Measurements from ENCODE around the gene MX2.
A peak's percentile ranks its signal among the peaks of the same experiment; 100 is the strongest.
"Not testable (repeated sequence)": the region's sequence is repeated elsewhere in the genome, so short reads cannot be mapped to it uniquely, and the experiment has no call there.

Gene MX2

DNA sequence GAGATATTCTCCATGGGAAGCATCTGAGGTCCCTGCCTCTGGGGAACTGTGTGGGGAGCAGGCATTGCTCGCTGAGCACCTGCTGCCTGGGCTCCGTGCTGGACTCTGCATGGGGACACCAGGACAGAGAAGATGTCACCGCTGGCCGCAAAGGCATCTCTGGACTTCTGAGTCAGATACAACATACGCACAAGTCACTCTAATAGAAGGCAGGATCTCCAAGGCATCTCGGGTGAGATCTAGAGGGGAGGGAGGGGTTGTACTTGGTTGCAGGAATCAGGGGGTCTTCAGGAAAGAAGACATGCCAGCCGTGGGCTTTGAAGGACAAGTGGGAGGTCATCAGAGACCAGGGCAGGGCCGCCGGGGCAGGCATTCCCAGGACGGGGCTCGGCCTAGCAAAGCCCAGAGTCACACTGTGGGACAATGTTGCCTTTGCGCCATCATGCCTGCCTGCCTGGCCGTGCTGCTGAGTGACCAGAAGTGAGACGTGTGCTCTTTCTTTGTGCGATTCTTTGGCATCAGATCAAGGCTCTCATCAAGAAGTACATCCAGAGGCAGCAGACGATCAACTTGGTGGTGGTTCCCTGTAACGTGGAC, 28.3 kb downstream of the MX2 start:
- DNase-seq = no peak

DNA sequence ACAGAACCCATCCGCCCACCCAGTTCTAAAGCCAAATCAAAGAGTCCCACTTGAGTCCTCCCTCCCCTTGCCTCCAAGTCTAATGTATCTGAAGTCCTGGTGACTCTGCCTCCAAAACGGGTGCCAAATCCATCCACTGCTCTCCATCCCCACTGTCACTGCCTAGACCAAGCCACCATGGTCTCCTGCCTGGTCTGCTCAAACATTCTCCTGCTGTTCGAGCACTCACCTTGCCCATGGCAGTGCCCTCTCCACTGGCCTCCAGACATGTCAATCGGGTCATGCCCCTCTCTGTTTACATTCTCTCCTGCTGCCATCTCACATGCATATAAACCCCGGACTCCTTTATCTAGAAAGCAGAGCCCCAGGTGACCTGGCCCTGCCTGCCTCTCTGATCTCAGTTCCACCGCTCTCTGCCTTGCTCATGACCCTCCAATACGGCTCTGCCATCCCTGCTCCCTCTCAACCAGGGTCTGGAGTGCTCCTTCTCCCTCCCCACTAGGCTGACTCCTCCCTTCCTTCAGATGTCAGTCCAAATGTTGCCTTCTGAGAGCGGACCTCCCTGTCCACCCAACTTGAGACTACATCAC, 32.1 kb downstream of the MX2 start:
- no peak for DNase-seq

DNA sequence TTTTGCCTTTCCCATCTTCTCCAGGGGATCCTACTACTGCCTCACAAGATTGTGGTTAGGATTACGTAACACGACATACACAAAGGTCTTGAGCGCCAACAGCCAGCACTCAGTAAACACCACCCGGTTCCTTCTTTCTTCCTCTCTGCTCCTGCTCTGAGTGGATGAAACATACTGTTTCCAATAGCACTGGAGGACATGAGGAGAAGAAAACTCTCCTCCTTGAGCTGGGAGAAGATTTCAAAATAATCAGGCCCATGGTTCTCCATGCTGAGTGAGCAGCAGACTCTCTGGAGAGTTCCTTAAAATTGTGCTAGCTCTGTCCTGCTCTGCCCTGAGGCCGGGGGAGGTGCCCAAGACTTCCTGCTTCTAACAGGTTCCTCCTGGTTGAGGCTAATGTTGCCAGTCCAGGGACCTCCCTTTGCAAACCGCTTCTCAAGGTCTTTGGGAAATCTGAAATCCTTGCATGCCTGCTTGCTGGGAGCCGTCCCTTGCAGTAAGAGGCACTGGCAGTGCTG, 34.8 kb downstream of the MX2 start:
- DNase-seq = no peak

DNA sequence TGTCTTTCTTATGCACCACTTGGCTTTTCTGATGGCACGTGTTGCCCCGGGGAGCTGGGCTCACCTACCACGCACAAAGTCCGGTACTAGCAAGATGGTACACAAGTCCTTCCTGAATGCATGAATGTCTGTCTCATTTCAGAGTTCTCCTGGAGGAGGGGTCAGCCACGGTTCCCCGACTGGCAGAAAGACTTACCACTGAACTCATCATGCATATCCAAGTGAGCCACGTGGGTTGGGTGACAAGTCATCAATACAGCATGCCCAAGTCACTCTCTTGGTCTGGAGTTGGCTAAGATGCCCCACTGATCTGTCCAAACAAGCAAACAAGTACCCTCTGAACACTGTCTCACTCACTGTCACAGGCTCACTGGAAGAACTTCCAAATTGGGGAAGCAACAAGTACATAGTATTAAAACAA, 35.7 kb downstream of the MX2 start:
- no peak for DNase-seq

DNA sequence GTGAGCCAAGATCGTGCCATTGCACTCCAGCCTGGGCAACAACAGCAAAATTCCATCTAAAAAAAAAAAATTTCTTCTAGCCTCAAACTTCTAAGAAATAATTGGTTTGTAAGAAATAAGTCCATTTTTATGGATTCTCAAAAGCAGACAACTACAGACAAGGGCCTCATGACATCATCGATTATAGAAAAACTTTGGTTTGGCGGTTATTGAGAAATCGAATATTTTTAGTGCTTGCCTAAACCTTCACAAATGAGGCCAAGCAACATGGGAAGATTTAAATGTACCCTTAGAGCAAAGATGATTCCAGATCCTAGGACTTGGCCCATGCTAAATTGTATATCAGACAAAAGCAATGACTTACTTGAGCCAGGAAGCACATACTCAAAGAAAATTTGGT, 36.4 kb downstream of the MX2 start:
- DNase-seq = no peak

DNA sequence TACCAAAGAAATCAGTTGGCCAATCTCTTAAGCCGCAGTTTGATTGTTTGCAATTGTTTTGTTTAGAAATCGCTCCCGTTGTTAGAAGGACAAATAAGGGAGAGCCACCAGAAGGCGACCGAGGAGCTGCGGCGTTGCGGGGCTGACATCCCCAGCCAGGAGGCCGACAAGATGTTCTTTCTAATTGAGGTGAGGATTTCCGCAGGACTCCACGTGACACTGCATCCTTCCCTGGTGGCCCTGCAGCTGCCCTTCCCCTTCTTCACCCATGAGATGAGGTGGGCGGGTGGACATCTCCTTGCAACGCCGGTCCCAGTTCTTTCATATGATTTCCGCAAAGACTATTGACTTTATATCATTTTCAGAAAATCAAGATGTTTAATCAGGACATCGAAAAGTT, 37.0 kb downstream of the MX2 start:
- no peak for DNase-seq

DNA sequence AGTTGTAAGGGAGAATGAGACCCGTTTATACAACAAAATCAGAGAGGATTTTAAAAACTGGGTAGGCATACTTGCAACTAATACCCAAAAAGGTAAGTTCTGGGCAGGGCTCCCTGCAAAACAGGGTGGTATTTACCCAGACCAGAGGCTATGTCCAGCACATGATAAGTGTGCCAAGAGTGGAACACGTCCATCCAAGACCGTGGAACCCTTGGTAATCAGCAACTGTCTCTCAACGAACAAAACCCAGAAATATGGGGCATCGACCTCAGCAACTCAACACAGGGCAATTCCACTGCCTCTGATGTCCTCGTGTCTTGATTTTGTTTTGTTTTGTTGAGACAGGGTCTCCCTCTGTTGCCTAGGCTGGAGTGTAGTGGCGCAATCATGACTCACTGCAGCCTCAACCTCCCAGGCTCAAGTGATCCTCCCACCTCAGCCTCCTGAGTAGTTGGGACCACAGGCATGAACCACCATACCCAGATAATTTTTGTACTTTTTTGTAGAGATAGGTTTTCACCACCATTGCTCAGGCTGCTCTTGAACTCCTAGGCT, 37.5 kb downstream of the MX2 start:
- no peak for DNase-seq

DNA sequence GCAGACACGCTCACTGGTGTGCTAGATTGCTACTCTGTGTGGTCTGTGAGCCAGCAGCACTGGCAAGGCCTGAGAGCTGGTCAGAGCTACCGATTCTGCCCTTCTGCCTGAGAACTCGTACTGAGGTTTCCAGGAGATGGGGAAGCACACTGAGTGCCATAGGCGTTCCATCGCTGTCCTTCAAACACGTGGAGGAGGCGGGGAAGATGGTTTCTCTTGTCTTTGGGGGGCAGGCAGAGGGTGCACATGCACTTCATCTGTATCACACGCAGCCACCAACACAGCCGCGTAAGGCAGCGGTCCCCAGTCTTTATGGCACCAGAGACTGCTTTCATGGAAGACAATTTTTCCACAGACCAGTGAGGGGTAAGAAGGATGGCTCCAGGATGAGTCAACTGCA, 40.4 kb downstream of the MX2 start:
- DNase-seq = no peak

DNA sequence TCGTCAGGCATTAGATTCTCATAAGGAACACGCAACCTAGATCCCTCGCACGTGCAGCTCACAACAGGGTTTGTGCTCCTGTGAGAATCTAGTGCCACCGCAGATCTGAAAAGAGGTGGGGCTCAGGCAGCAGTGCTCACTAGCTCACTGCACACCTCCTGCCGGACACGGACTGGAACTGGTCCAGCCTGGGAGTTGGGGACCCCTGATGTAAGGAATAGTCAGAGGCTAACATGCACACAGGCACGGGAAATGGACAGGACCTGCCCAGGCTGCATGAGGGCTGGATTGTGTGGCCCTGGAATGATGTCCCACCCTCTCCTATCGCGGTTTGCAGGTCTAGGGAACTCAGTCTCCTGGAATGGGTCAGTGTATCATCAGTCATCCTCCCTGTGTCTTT, 41.0 kb downstream of the MX2 start:
- no peak for DNase-seq

DNA sequence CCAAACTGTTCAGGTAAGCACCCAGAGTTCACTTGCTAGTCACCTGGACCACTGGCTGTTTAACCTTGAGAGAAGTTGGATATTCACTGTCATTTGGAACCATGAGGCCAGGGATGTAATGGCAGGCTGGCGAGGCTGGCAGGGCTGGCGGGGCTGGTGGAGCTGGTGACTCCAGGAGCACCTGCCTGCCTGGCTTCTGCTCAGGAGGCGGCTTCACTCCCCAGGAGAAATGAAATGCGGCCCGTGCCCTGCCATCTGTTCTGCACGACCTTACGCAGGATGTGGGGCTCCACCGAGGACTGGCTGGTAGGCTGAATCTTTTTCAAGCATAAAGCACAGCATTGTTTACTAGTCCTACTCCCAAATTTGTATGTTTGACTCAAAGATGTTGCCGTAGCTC, 41.5 kb downstream of the MX2 start:
- DNase-seq = no peak

DNA sequence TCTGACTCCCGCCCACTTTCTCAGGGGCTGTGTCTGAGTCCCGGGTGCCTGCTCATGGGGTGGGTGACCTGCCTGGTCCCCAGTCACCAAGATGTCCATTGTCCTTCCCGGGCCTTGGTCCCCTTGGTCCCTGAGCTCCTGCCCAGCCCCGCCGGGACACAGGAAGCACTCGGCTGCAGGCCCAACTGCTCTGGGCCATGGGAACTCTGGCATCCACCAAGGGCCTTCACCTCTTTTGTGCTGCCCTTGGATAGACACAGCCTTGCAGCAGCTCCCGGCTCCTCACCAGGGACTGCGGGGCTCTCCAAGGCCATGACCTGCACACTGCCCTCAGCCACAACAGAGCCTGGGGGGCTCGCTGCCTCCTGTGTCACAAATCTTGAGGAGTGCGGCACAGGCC, 42.1 kb downstream of the MX2 start:
- DNase-seq = no peak

DNA sequence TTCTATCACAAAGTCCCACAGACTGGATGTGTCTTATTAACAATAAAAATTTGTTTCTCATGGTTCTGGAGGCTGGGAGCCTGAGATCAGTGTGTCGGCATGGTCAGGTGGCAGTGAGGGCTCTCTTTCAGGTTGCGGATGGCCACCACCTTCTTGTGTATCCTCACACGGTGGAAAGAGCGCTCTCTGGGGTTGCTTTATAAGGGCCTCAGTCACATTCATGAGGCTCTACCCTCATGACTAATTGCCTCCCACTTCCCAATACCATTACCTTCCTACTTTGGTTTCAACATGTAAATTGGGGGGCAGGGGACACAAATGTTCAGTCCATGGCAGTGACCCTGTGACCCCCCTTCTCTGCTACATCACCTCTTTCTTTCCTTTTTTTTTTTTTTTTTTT, 43.5 kb downstream of the MX2 start:
- DNase-seq = no peak

DNA sequence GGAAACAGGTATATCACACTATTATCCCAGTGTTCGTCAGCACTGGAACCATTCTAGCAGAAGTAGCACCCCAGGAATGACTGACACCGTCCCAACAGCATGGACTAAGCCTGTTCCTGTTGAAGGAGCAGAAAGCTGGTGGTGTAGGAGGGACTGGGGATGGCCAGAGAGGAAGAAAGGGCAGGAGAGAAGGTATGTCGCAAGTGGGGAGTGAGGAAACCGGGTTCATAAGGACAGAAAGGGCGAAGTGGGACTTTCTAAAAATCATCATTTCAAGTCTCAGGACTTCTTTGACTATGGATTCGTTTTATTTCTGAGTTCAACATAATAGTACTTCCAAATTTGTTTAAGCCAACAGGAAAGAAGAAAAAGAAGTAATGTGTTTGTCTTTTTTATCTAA, 44.5 kb downstream of the MX2 start:
- DNase-seq = no peak

DNA sequence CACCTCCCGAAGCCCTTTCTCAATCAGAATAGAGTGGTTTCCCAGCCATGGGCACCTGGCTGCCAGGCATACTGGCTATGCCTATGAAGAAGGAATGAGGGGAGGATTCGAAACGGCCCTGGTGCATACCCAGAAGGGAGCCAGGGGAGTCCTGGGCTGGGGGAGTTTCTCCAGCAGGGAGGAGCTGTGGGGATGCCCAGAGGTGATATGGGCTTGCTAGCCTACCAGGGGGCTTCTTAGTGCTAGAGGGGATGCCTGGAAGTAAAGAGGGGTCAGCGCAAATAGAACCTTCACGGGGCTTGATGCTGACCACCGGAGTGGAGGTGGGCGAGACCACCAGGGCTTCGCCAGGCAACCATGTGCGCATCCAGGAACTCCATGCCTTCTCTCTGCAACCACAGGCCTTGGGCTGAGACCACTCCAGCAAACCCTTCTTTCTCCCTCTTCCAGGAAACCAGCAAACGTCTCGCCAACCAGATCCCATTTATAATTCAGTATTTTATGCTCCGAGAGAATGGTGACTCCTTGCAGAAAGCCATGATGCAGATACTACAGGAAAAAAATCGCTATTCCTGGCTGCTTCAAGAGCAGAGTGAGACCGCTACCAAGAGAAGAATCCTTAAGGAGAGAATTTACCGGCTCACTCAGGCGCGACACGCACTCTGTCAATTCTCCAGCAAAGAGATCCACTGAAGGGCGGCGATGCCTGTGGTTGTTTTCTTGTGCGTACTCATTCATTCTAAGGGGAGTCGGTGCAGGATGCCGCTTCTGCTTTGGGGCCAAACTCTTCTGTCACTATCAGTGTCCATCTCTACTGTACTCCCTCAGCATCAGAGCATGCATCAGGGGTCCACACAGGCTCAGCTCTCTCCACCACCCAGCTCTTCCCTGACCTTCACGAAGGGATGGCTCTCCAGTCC, 46.0 kb downstream of the MX2 start:
- DNase-seq = no peak

DNA sequence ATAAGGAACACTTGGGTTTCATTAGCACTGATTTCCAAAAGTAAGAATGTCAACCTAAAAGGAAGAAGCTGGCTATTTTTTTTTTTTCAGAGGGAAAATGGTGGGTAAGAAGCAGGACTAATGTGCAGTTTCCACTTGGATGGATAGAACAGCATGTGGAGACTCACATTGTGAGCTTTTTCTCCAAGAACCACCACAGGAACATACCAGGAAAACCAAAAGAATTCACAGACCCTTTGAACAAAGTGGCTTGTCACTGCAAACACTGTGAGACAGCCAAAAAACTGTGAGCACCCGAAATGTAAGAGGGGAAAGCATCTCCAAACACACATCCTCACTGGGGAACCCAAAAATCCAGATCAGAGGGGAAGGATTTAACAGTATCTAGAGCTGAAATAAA, 48.5 kb downstream of the MX2 start:
- no peak for DNase-seq

DNA sequence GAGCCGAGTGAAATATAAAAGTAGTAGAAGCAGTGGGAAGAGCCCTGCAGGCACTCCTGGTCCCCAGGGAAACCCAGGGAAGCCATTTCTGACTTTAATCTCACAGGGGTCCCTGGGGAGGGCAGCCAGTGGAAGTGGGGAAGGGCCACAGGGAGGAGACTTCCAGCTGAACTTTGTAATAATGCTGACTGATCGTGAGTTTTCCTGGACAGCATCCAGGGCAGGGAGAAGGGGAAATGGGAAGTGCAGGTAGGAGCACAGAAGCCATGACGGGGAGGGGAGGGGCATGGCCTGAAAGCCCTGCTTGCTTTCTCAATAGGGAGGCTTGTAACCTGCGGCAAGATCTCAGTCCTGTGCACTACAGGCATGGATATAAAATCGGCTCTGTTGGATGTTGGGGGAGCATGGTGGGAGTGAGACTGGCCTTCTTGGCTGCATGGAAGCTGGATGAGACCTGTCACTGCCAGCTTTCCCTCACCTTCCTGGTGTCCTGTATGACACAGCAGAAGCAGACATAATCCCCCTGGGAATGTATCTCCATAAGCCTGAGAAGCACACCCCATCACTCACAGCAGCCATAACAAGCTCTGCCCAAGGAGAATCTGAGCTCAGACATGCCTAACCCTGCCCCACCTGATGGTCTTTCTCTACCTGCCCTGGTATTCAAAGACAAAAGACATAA, 49.1 kb downstream of the MX2 start:
- no peak for DNase-seq

DNA sequence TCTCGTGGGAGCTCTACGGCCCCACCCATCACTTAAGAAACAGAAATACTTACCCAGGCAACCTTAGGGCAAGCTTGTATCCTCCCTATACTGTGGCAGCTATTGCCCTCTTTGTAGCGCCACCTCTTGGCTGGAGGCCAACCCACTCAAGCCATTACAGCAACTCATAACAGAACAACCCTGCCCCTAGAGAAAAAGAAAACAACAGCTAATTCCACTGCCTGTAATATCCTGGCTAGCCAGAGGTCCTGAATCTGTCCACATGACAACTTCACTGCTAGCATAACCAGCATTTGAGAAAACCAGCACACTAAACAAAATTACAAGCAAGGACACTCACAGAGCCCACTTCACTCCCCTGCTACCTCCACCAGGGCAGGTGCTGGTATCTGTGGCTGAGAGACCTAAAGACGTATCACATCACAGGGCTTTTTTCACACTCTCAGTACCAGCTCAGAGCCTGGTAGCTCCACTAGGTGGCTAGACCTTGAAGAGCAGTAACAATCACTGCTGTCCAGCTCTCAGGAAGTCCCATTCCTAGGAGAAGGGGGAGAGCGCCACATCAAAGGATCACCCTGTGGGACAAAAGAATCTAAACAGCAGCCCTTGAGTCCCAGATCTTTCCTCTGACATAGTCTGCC, 49.7 kb downstream of the MX2 start:
- DNase-seq = peak; percentile 12

DNA sequence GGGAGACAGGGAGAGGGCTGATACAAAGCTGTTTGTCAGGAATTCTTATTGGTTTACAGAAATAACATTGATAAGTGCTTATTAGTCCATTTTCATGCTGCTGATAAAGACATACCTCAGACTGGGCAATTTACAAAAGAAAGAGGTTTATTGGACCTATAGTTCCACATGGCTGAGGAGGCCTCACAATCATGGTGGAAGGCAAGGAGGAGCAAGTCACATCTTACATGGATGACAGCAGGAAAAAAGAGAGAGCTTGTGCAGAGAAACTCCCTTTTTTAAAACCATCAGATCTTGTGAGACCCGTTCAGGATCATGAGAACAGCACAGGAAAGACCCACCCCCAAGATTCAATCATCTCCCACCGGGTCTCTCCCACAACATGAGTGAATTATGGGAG, 55.7 kb downstream of the MX2 start:
- DNase-seq = not testable (repeated sequence)

DNA sequence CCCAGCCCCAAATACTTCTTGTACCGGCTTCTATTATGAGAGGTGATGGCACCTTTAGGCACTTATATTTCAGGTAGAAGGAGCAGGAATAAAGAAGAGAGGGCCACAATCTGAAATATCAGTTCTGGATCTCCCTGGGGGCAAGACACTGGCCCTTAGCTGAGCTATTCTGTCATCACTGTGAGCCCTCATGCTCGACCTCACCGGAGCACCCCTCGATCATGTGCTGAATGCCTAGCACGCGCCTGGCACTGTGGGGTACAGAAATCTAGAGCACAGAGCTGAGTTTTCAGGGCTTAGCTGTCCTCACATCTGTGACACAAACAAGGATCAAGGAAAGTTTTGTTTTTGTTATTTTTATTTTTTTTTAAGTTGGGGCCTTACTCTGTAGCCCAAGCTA, 56.6 kb downstream of the MX2 start:
- no peak for DNase-seq

DNA sequence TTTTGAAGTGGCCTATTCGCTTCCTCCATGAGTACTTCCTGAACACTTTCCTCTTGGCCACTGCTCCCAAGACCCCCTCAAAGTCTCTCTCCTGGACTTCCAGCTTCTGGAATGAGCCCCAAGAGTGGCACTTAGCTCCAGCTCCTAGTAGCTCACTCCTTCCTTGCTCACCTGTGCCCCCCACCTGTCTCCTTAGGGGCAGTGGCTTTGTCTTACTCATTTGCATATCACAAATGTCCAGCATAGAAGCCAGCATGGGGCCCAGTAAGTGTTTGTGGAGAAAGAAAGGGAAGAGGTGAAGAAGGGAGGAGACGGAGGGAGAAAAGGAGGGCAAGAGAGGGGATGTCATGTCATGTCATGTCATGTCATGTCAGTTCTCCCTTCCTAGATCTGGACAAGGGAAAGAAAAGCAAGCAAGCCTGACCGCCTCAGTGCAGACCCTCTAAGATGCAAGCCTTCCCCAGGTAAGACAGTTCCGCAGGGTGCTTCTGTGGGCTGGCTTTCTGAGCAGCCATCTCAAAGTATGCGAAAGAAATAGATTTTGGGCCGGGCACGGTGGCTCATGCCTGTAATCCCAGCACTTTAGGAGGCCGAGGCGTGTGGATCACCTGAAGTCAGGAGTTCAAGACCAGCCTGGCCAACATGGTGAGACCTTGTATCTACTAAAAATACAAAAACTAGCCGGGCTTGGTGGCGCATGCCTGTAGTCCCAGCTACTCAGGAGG, 57.3 kb downstream of the MX2 start:
- no peak for DNase-seq

DNA sequence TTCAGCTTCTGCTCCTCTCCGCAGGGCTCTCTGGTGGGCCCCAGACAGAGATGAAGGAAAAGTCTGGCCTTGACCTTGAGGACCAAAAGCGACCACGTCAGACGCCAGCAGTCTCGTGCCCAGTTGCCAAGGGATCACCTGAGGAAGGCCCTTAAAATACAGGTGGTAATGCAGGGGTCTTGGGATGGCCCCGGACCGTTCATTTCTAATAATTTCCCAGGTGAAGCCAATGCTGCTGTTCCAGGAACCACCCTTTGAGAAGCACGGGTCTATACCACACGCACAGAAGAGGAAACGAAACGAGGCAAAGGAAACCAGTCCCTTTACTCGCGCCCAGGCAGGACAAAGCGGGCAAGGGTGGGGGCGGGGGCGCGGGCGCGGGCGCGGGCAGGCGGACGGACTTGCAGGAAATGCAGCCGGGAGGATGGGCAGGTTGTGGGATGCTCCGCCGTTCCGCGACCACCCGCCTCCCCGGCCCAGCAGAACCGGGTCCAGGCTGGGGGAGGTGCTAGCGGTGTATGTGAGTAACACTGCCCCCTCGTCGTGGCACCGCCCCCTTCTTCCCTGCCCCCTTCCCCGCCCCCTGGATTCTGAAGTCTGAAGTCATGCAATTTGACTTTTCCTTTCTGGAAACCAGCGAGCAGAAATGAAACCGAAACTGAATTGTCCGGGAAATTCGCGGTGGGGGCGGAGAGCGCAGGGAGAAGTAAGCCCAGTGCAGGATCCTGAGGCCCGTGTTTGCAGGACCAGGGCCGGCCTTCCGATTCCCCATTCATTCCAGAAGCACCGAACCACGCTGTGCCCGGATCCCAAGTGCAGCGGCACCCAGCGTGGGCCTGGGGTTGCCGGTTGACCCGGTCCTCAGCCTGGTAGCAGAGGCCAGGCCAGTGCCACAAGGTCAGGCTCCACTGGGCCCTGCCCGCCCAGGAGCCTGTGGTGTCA, 58.4 kb downstream of the MX2 start:
- peak; percentile 64 for DNase-seq
